ENCODE data around the gene EHBP1. TPM values are rescaled to one million over a fixed set of nuclear protein-coding genes. Genes with fewer than 3 reads are reported as not detected.

EHBP1 gene
- total RNA-seq, 1 experiment from 2014 or later = 32.1 TPM

DNA sequence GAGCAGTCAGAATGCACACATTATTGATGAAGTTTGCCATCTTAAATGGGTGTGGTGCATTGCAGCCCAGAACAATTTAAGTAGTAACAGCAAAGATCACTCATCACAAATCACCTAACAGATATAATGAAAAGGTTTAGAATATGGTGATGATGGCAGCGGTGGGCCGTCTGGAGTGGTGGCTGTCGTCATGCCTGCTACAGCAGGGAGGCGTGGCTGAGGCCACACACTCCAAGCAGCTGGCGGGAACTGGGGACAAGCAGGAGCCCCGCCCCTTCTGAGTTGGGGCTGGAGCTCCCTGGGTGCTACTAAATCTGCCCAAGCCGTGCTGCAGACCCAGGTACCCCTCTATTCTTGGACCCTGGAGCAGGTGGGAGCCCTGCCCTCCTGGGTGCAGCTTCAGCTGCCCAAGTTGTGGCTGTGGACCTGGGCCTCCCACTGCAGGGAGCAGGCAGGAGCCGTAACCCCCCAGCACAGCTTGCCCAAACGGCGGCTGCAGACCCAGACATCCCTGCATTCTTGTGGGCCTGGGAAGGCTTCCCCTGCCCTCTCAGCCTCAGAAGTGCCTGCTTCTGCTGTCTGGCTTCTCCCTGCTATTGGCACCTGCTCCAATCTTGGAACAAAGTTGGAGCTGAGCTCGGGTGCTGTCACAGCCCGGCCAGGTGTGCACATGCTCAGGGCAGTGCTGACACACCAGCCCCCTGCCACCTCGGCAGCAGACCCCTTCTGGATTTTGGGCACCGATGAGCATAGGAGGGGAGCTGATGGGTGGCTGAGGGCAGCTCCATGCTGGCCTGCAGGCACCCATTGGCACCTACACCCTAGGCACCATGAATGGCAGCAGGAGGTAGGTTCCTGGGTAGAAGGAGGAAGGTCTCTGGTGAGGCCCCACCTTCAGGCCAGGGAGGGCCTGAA, 149.3 kb downstream of the EHBP1 start:
- H3K4me1 ChIP-seq (ENCODE audit: insufficient read depth, low read length, poor library complexity, severe bottlenecking) = no peaks in the 10 kb centered on the region
- BruUV-seq (replicated peaks) = no TSS peak
- H3K27ac ChIP-seq (ENCODE audit: low read depth, low read length, poor library complexity, severe bottlenecking) = no peak overlapping the region
- ChIA-PET POLR2A (ENCODE audit: low non-redundant PET) (no interaction called here), CTCF (no interaction called here)
- no peaks in the 10 kb centered on the region for H3K9me3 ChIP-seq (ENCODE audit: low read depth, low read length, poor library complexity, severe bottlenecking)
- TF ChIP-seq CTCF (conservative IDR thresholded peaks at IDR 0.05; ENCODE audit: low read depth, low read length) (no peak), EZH2 (IDR thresholded peaks at IDR 0.05; ENCODE audit: borderline replicate concordance, low read depth, low read length, poor library complexity, severe bottlenecking) (no peak)
- intact Hi-C loops (cut with micrococcal nuclease; ENCODE audit: unreplicated experiment) = no loop called here
- no peaks in the 10 kb centered on the region for H3K27me3 ChIP-seq (replicated peaks; ENCODE audit: insufficient read depth, low read depth, low read length, poor library complexity)
- no peak overlapping the region for H3K4me3 ChIP-seq (ENCODE audit: low read depth, low read length, poor library complexity, severe bottlenecking)
- no peak for DNase-seq (ENCODE audit: low spot score)
- H3K36me3 ChIP-seq (ENCODE audit: insufficient read depth, low read length, poor library complexity, severe bottlenecking) = no peaks in the 10 kb centered on the region

GRCh38 chr2:62856228-62857040, 150.9 kb downstream of the EHBP1 start:
- CTCF ChIA-PET = no interaction called here
- no peak for DNase-seq (ENCODE audit: low spot score)
- Histone ChIP-seq H3K27ac (ENCODE audit: low read depth, low read length, poor library complexity, severe bottlenecking) (no peak overlapping the region), H3K27me3 (replicated peaks; ENCODE audit: insufficient read depth, low read depth, low read length, poor library complexity) (no peaks in the 10 kb centered on the region), H3K4me3 (ENCODE audit: low read depth, low read length, poor library complexity, severe bottlenecking) (no peak overlapping the region), H3K9me3 (ENCODE audit: low read depth, low read length, poor library complexity, severe bottlenecking) (no peaks in the 10 kb centered on the region), H3K4me1 (ENCODE audit: insufficient read depth, low read length, poor library complexity, severe bottlenecking) (no peaks in the 10 kb centered on the region), H3K36me3 (ENCODE audit: insufficient read depth, low read length, poor library complexity, severe bottlenecking) (no peaks in the 10 kb centered on the region)
- BruUV-seq (replicated peaks) = no TSS peak
- no peak for TF ChIP-seq EZH2 (IDR thresholded peaks at IDR 0.05; ENCODE audit: borderline replicate concordance, low read depth, low read length, poor library complexity, severe bottlenecking)
- TF ChIP-seq CTCF (conservative IDR thresholded peaks at IDR 0.05; ENCODE audit: low read depth, low read length) = no peak
- POLR2A ChIA-PET (ENCODE audit: low non-redundant PET) = no interaction called here
- intact Hi-C loops (cut with micrococcal nuclease; ENCODE audit: unreplicated experiment) = no loop called here

- TF ChIP-seq CTCF (conservative IDR thresholded peaks at IDR 0.05; ENCODE audit: low read depth, low read length) (no peak), EZH2 (IDR thresholded peaks at IDR 0.05; ENCODE audit: borderline replicate concordance, low read depth, low read length, poor library complexity, severe bottlenecking) (no peak)
- ChIA-PET POLR2A (ENCODE audit: low non-redundant PET) (no interaction called here), CTCF (no interaction called here)
- no peak overlapping the region for H3K4me3 ChIP-seq (ENCODE audit: low read depth, low read length, poor library complexity, severe bottlenecking)
- H3K4me1 ChIP-seq (ENCODE audit: insufficient read depth, low read length, poor library complexity, severe bottlenecking) = no peaks in the 10 kb centered on the region
- BruUV-seq (replicated peaks) = no TSS peak
- DNase-seq (ENCODE audit: low spot score) = no peak
- H3K27me3 ChIP-seq (replicated peaks; ENCODE audit: insufficient read depth, low read depth, low read length, poor library complexity) = no peaks in the 10 kb centered on the region
- H3K36me3 ChIP-seq (ENCODE audit: insufficient read depth, low read length, poor library complexity, severe bottlenecking) = no peaks in the 10 kb centered on the region
- no peak overlapping the region for H3K27ac ChIP-seq (ENCODE audit: low read depth, low read length, poor library complexity, severe bottlenecking)
- intact Hi-C loops (cut with micrococcal nuclease; ENCODE audit: unreplicated experiment) = no loop called here
- no peaks in the 10 kb centered on the region for H3K9me3 ChIP-seq (ENCODE audit: low read depth, low read length, poor library complexity, severe bottlenecking)
These were observed 151.8 kb downstream of the EHBP1 start for GRCh38 chr2:62857139-62857931.
